Measurements from ENCODE around the gene TPSB2.
"Not testable (repeated sequence)": the region's sequence is repeated elsewhere in the genome, so short reads cannot be mapped to it uniquely, and the experiment has no call there.

Gene TPSB2

GRCh38 chr16:1195393-1195666, 34.7 kb downstream of the TPSB2 start:
- no peak overlapping the region for H3K4me3 ChIP-seq (ENCODE audit: control insufficient read depth, low read depth, low read length)
- DNase-seq (ENCODE audit: low read depth): no peak
- TF ChIP-seq CTCF (IDR thresholded peaks at IDR 0.05; ENCODE audit: control insufficient read depth, insufficient read depth, low read depth, low read length, missing control alignments): no peak

GRCh38 chr16:1194665-1195392, 35.2 kb downstream of the TPSB2 start:
- DNase-seq (ENCODE audit: low read depth): no peak
- peak; percentile 71 for TF ChIP-seq CTCF (IDR thresholded peaks at IDR 0.05; ENCODE audit: control insufficient read depth, insufficient read depth, low read depth, low read length, missing control alignments)
- no peak overlapping the region for H3K4me3 ChIP-seq (ENCODE audit: control insufficient read depth, low read depth, low read length)

GRCh38 chr16:1193825-1194581, 36.0 kb downstream of the TPSB2 start:
- H3K4me3 ChIP-seq (ENCODE audit: control insufficient read depth, low read depth, low read length): no peak overlapping the region
- TF ChIP-seq CTCF (IDR thresholded peaks at IDR 0.05; ENCODE audit: control insufficient read depth, insufficient read depth, low read depth, low read length, missing control alignments): no peak
- DNase-seq (ENCODE audit: low read depth): no peak

GRCh38 chr16:1193143-1193824, 36.7 kb downstream of the TPSB2 start:
- H3K4me3 ChIP-seq (ENCODE audit: control insufficient read depth, low read depth, low read length): no peak overlapping the region
- no peak for DNase-seq (ENCODE audit: low read depth)
- TF ChIP-seq CTCF (IDR thresholded peaks at IDR 0.05; ENCODE audit: control insufficient read depth, insufficient read depth, low read depth, low read length, missing control alignments): no peak

- no peak for DNase-seq (ENCODE audit: low read depth)
- TF ChIP-seq CTCF (IDR thresholded peaks at IDR 0.05; ENCODE audit: control insufficient read depth, insufficient read depth, low read depth, low read length, missing control alignments): no peak
- H3K4me3 ChIP-seq (ENCODE audit: control insufficient read depth, low read depth, low read length): no peak overlapping the region
Observed at GRCh38 chr16:1192384-1193073, 37.5 kb downstream of the TPSB2 start.

GRCh38 chr16:1190789-1191188, 39.2 kb downstream of the TPSB2 start:
- DNase-seq (ENCODE audit: low read depth); H3K4me3 ChIP-seq (ENCODE audit: control insufficient read depth, low read depth, low read length): not testable (repeated sequence)

All from AG09309 (cell line).